C4-2B (cell line): Measurements from ENCODE around the gene MUTYH.

Source experiments
- H3K27ac ChIP-seq: fragments of 450-650 bp; 2 replicates; pipeline ENCODE4 v1.5.1; 2017
- ZFX ChIP-seq: fragments of 450-650 bp; IDR thresholded peaks from 2 replicates; pipeline ENCODE4 v1.6.1; 2017
- TF ChIP-seq, protein P1 (sequence below): fragments of 450-650 bp; conservative IDR thresholded peaks from 2 replicates; pipeline ENCODE4 v1.5.1; 2017; ENCODE audit warnings: mild to moderate bottlenecking

Gene MUTYH

DNA sequence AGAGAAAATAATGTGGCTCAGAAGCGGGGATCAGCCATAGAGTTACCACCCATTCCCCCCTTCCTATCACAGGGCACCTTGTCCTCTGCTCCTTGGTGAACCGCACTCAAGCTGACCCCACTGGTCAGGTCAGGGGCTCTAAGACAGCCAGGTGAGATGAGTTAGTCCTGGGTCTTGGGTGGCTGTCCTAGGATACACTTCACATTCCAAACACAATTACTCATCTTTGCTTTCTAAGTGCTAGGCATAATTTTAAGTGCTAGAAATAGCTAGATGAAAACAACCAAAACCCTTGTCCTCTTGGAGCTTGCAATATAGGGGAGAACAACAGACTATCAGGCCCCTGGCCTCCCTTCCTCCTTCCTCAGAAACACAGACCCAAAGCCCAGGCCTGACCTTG, 7.8 kb upstream of the MUTYH start:
- no peak for TF ChIP-seq ZFX
- TF ChIP-seq, protein P1, sequence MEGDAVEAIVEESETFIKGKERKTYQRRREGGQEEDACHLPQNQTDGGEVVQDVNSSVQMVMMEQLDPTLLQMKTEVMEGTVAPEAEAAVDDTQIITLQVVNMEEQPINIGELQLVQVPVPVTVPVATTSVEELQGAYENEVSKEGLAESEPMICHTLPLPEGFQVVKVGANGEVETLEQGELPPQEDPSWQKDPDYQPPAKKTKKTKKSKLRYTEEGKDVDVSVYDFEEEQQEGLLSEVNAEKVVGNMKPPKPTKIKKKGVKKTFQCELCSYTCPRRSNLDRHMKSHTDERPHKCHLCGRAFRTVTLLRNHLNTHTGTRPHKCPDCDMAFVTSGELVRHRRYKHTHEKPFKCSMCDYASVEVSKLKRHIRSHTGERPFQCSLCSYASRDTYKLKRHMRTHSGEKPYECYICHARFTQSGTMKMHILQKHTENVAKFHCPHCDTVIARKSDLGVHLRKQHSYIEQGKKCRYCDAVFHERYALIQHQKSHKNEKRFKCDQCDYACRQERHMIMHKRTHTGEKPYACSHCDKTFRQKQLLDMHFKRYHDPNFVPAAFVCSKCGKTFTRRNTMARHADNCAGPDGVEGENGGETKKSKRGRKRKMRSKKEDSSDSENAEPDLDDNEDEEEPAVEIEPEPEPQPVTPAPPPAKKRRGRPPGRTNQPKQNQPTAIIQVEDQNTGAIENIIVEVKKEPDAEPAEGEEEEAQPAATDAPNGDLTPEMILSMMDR, result no peak
- peak overlapping the region; percentile 67 for H3K27ac ChIP-seq

DNA sequence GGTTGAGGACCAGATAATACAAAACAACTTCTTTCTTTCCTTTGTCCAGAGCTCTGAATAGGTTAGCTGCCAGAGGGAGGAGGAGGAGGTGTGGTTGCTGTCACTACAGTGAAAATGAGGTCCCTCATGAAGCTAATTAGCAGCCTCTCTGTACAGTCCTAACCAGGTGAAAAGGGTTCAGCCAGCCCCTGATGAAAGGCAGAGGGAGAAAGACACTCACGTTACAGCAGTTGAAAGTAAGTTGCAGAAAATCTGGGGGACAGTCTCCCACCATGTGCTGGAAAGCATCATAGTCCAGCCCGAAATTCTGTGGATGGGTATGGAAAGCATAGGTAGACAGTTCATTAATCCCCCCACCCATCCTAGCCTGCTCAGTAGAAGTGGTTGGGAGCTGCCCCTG, 6.2 kb upstream of the MUTYH start:
- TF ChIP-seq ZFX, result no peak
- TF ChIP-seq, protein P1, result no peak
- H3K27ac ChIP-seq, result no peak overlapping the region

DNA sequence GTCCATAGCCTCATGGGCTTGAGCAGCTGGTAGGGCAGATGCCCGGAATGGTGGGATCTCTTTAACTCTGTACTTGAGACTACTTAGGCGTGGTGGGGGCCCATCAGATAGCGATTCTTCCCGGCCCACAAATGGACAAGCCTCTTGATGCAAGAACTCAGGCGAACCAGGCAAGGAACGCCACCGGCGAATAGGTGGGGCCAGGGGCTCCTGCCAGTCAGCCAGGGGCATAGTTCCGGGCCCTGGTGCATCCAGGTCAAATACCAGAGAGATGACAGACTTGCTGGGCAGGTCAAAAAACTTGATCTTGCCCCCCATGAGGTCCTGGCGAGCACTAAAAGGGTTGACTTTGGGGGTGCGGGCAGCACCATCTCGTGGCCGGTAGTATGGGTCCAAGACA, 4.8 kb upstream of the MUTYH start:
- TF ChIP-seq ZFX, result no peak
- H3K27ac ChIP-seq, result no peak overlapping the region

- TF ChIP-seq ZFX, result no peak
- TF ChIP-seq, protein P1, result no peak
- H3K27ac ChIP-seq, result no peak overlapping the region
These were observed 4.3 kb upstream of the MUTYH start for GRCh38 chr1:45344499-45344898.

GRCh38 chr1:45340816-45341466, 701 bp upstream of the MUTYH start:
- TF ChIP-seq, protein P1, result no peak
- no peak for TF ChIP-seq ZFX
- H3K27ac ChIP-seq, result peak overlapping the region; percentile 94

GRCh38 chr1:45337630-45338325, 2.5 kb downstream of the MUTYH start:
- no peak overlapping the region for H3K27ac ChIP-seq
- TF ChIP-seq ZFX, result no peak
- TF ChIP-seq, protein P1, result no peak

DNA sequence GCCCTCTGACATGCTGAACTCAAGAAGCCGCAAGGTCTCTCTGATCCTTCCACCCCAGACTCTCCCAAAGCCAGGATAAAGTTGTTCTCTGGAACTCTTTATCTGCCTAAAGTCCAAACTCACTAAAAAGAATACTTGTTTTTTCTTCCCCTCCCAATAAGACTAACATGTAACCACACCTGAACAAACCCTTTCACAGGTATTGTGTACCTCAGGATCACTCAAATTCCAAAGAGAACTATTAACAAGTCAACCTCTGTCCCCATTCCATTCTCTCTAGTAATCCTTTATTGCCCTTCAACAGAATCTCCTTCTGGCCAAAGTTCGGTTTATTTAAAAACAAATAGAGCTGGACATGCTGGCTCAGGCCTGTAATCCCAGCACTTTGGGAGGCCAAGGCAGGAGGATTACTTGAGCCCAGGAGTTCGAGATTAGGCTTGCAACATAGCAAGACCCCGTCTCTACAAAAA, 4.3 kb downstream of the MUTYH start:
- TF ChIP-seq, protein P1, result no peak
- TF ChIP-seq ZFX, result no peak
- no peak overlapping the region for H3K27ac ChIP-seq
